Activated CD8-positive, alpha-beta T cell treated with anti-CD3 and anti-CD28 coated beads for 36 hours (primary cell): ENCODE measurements around the gene TMEM139. TPM values are rescaled to one million over a fixed set of nuclear protein-coding genes. Genes with fewer than 3 reads are reported as not detected.
A peak's percentile ranks its signal among the peaks of the same experiment; 100 is the strongest.

ENCODE experiments used
- ATAC-seq: fragments of 200-7000 bp; cut with Tn5 transposase; one replicate; pipeline ENCODE4 v1.10.0; 2021; ENCODE audit warnings: mild to moderate bottlenecking, moderate library complexity
- CTCF ChIA-PET: fragments of 350-600 bp; sonication (Branson Sonifier 250); formaldehyde crosslinking; loops from one replicate; lab custom pipeline; 2021; ENCODE audit warnings: antibody characterized with exemption; lab: Charles Lee
- POLR2A ChIA-PET: fragments of 350-600 bp; sonication (Branson Sonifier 250); formaldehyde crosslinking; loops from one replicate; lab custom pipeline; 2021; ENCODE audit warnings: antibody characterized with exemption; lab: Charles Lee
- DNase-seq: peaks from one replicate; pipeline ENCODE4 v3.0.0-alpha.2; 2020
- H3K27ac Mint-ChIP-seq: one replicate; pipeline ENCODE4 v1.8.0; 2021; ENCODE audit warnings: mild to moderate bottlenecking, mixed read lengths
- H3K27me3 Mint-ChIP-seq: one replicate; pipeline ENCODE4 v1.8.0; 2021; ENCODE audit warnings: mixed read lengths
- H3K36me3 Mint-ChIP-seq: one replicate; pipeline ENCODE4 v1.8.0; 2021; ENCODE audit warnings: low read depth, mixed read lengths
- H3K4me1 Mint-ChIP-seq: one replicate; pipeline ENCODE4 v1.8.0; 2021; ENCODE audit warnings: low read depth, mixed read lengths
- H3K4me3 Mint-ChIP-seq: one replicate; pipeline ENCODE4 v1.8.0; 2021; ENCODE audit warnings: mild to moderate bottlenecking, moderate library complexity, mixed read lengths
- H3K9me3 Mint-ChIP-seq: one replicate; pipeline ENCODE4 v1.8.0; 2021; ENCODE audit warnings: mixed read lengths
- CTCF ChIP-seq: fragments of 200-600 bp; IDR thresholded peaks from one replicate; pipeline ENCODE4 v1.8.0; 2022; ENCODE audit warnings: antibody characterized with exemption, mild to moderate bottlenecking
- intact Hi-C: fragments of 100-400 bp; cut with micrococcal nuclease; formaldehyde crosslinking; loops from one replicate; pipeline ENCODE4 v1.10.0; 2022
- total RNA-seq, 2 experiments: library from RNA; stranded (reverse); gene quantifications; one replicate each; pipeline ENCODE4 v1.2.3, GENCODE V29; 2021

TMEM139 gene
- total RNA-seq, 2 experiments from 2014 or later = 1.6 to 2.0 TPM

- ChIA-PET POLR2A (no interaction called here), CTCF (interaction anchor here (1.6 kb wide), 1 partner anchor 25 kb away, joined by 4 read pairs; no protein-coding TSS in a partner anchor)
- Mint-ChIP-seq H3K4me1 (peaks cover 7% of the 10 kb centered on the region), H3K9me3 (no peaks in the 10 kb centered on the region), H3K36me3 (no peaks in the 10 kb centered on the region), H3K27ac (no peak overlapping the region), H3K4me3 (no peak overlapping the region), H3K27me3 (no peaks in the 10 kb centered on the region)
- TF ChIP-seq CTCF = no peak
- intact Hi-C loops = no loop called here
- DNase-seq = no peak
- ATAC-seq = no peak
These were observed 35.9 kb downstream of the TMEM139 start for GRCh38 chr7:143320620-143321019.

GRCh38 chr7:143321242-143321641 lies 36.5 kb downstream of the TMEM139 start:
- no peaks in the 10 kb centered on the region for H3K27me3 Mint-ChIP-seq
- intact Hi-C loops = no loop called here
- TF ChIP-seq CTCF = no peak
- no peak overlapping the region for H3K27ac Mint-ChIP-seq
- H3K4me3 Mint-ChIP-seq = no peak overlapping the region
- ChIA-PET CTCF (interaction anchor here (1.0 to 1.6 kb wide), 2 partner anchors 24 kb away, joined by 3 to 4 read pairs; no protein-coding TSS in a partner anchor), POLR2A (no interaction called here)
- H3K9me3 Mint-ChIP-seq = no peaks in the 10 kb centered on the region
- H3K36me3 Mint-ChIP-seq = no peaks in the 10 kb centered on the region
- DNase-seq = no peak
- H3K4me1 Mint-ChIP-seq = peaks cover 8% of the 10 kb centered on the region
- no peak for ATAC-seq

GRCh38 chr7:143321734-143322133 lies 37.0 kb downstream of the TMEM139 start:
- no peak for ATAC-seq
- Mint-ChIP-seq H3K4me1 (peaks cover 8% of the 10 kb centered on the region), H3K36me3 (no peaks in the 10 kb centered on the region), H3K27ac (no peak overlapping the region), H3K27me3 (no peaks in the 10 kb centered on the region), H3K9me3 (no peaks in the 10 kb centered on the region), H3K4me3 (no peak overlapping the region)
- intact Hi-C loops = no loop called here
- no peak for TF ChIP-seq CTCF
- CTCF ChIA-PET = interaction anchor here (1.0 to 1.6 kb wide), 2 partner anchors 24 kb away, joined by 3 to 4 read pairs; no protein-coding TSS in a partner anchor
- POLR2A ChIA-PET = no interaction called here
- peak; percentile 27 for DNase-seq

GRCh38 chr7:143322760-143323633 lies 38.2 kb downstream of the TMEM139 start:
- Mint-ChIP-seq H3K4me3 (no peak overlapping the region), H3K27ac (no peak overlapping the region), H3K36me3 (no peaks in the 10 kb centered on the region), H3K4me1 (peaks cover 8% of the 10 kb centered on the region), H3K9me3 (no peaks in the 10 kb centered on the region), H3K27me3 (no peaks in the 10 kb centered on the region)
- no peak for TF ChIP-seq CTCF
- intact Hi-C loops = no loop called here
- CTCF ChIA-PET = interaction anchor here (1.2 to 2.0 kb wide), 2 partner anchors 22 to 23 kb away, joined by 4 to 5 read pairs; no protein-coding TSS in a partner anchor
- ATAC-seq = no peak
- POLR2A ChIA-PET = no interaction called here
- no peak for DNase-seq

GRCh38 chr7:143323653-143324052 lies 38.9 kb downstream of the TMEM139 start:
- ATAC-seq (no peak), DNase-seq (no peak)
- Mint-ChIP-seq H3K36me3 (no peaks in the 10 kb centered on the region), H3K4me3 (no peak overlapping the region), H3K27me3 (no peaks in the 10 kb centered on the region), H3K27ac (no peak overlapping the region), H3K4me1 (peaks cover 8% of the 10 kb centered on the region), H3K9me3 (no peaks in the 10 kb centered on the region)
- intact Hi-C loops = no loop called here
- CTCF ChIA-PET = interaction anchor here (1.2 to 2.0 kb wide), 2 partner anchors 21 to 24 kb away, joined by 4 to 5 read pairs; no protein-coding TSS in a partner anchor
- POLR2A ChIA-PET = no interaction called here
- no peak for TF ChIP-seq CTCF
